ENCODE measurements around the gene HDHD3. TPM values are rescaled to one million over a fixed set of nuclear protein-coding genes. Genes with fewer than 3 reads are reported as not detected.
"Not testable (repeated sequence)": the region's sequence is repeated elsewhere in the genome, so short reads cannot be mapped to it uniquely, and the experiment has no call there.

The HDHD3 gene
- 73.3 and 78.1 TPM in 2 replicates for total RNA-seq (2014; rRNA removed; shearing (Covaris generic))

DNA sequence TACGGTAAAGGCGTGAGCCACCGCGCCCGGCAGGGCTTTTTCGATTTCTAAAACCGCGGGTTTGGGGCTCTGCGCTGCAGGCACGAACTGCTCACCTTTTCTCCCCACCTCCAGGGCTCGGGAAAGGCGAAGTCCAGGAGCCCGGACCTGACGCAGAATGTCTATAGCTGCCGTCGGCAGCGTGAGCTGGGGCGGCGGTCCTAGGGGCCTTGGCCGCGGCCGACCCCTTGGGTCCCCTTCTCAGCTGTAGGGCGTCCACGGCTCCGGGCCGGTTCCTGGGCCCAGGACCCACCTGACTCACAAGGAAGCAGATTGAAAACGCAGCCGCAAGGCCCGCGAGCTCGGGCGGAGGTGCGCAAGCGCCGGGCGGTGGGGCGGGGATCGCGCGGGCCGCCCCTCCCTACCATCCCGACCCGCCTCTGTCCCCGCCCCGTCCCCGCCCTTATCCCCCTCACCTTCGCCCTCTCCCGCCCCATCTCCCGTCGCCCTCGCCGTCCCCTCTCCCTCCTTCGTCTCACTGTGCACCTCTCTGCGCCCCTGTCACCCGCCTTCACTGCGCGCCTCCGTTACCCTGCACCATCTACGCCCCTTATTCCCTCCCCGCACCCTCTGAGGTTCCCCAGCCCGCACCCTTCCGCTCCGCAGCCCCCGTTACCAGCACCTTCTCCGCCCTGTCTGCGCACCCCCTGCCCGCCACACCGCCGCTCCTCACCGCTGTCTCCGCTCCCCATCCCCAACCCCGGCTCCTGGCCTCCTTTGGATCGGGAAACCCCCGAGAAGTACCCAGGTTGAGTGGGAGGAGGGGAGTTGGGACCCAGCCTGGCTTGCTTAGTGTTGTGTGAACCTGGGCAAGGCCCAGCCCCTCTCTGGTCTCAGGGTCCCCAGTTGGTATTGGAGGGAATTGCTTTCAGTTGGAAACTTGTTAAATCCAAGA, at the start of gene HDHD3:
Gene HDHD3, minus strand, starts transcription at position 353 of the 934 bp plus-strand sequence. CDS start 2,632 bp downstream, outside the sequence.
- peak; percentile 81 for DNase-seq (ENCODE audit: low spot score)

GRCh38 chr9:113425072-113425471, 48.3 kb upstream of the HDHD3 start:
- DNase-seq (ENCODE audit: low spot score): no peak

DNA sequence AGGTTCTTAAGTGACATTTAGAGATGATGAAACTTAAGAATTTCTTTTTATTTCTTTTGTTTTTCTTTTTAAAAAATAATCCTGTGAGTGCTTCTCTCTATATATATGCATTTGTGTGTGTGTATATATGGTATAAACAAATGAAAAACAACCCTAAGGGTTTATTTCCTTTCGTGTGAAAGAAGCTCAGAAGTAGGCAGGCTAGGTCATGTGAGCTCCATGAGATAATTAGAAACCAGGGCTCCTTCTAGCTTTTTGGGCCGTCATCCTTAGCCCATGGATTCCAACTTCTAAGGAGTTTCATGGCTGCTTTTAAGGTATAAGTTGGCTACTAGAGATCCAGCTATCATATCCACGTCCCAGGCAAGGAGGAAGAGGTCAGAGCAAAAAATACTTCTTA, 44.9 kb upstream of the HDHD3 start:
- DNase-seq (ENCODE audit: low spot score): no peak

DNA sequence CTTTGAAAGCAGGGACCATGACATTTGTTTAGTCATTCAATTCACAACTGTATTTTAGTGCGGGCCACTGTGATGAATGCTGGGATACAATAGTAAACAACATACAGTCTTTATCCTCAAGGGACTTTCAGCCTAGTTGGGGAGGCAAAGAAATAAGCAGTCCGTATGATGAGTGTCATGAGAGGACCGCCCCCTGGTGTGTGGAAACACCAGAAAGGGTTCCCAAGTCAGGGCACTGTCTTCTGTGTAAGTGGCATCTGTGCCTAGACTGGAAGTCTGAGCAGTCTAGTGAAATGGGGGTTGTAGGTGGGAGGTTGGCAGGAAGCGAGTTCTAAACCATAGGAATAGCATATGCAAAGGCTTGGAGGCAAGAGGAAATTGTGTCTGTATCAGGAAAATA, 40.6 kb upstream of the HDHD3 start:
- DNase-seq (ENCODE audit: low spot score): no peak

- no peak for DNase-seq (ENCODE audit: low spot score)
Measured at GRCh38 chr9:113416149-113416721, 39.4 kb upstream of the HDHD3 start.

- DNase-seq (ENCODE audit: low spot score): peak; percentile 95
Measured at GRCh38 chr9:113410207-113410864, 33.5 kb upstream of the HDHD3 start, which contains the start of the genes C9orf43 and POLE3. Gene C9orf43 (plus strand): TSS chr9:113410747. CDS start chr9:113413494, 2,747 bp downstream. Gene POLE3 (minus strand): TSS chr9:113410675. CDS start chr9:113410293, 382 bp downstream.

- DNase-seq (ENCODE audit: low spot score): no peak
Measured at GRCh38 chr9:113409883-113410206, 33.1 kb upstream of the HDHD3 start.

- peak; percentile 9 for DNase-seq (ENCODE audit: low spot score)
Measured at GRCh38 chr9:113409481-113409880, 32.7 kb upstream of the HDHD3 start.

GRCh38 chr9:113406873-113407511, 30.2 kb upstream of the HDHD3 start:
- DNase-seq (ENCODE audit: low spot score): peak; percentile 72

DNA sequence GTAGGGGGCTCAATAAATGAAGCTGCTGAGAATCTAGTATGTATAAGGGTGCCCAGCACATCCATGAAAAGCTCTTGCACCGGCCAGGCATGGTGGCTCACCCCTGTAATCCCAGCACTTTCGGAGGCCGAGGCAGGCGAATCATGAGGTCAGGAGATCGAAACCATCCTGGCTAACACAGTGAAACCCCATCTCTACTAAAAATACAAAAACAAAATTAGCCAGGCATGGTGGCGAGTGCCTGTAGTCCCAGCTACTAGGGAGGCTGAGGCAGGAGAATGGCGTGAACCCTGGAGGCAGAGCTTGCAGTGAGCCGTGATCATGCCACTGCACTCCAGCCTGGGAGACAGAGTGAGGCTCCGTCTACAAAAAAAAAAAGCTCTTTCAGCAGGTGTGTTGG, 29.6 kb upstream of the HDHD3 start:
- DNase-seq (ENCODE audit: low spot score): not testable (repeated sequence)

- no peak for DNase-seq (ENCODE audit: low spot score)
Measured at GRCh38 chr9:113403646-113404045, 26.9 kb upstream of the HDHD3 start.

GRCh38 chr9:113401027-113401792, 24.4 kb upstream of the HDHD3 start, which contains the start of gene ALAD:
Gene ALAD (minus strand): TSS chr9:113401284. CDS start chr9:113393559, 7,725 bp downstream.
- DNase-seq (ENCODE audit: low spot score): peak; percentile 98

- DNase-seq (ENCODE audit: low spot score): no peak
Measured at GRCh38 chr9:113399646-113400200, 22.9 kb upstream of the HDHD3 start.

DNA sequence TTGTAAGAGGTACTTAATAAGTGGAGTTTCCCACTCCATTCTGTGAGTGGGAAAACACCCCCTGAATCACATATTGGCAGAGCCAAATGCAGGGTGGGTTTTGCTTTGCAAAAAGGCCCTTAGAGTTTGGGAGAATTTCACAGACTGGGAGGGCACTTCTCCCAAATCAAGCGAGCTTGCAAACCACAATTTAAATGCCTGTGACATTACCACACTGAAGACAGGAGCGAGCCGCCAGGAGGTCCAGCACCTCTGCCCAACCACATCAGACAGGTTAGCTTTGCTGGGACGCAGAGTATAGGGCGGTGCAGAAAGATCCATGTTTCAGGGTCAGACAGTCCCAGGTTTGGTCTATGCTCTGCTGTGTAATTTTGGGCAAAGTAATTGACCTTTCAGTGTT, 22.0 kb upstream of the HDHD3 start:
- DNase-seq (ENCODE audit: low spot score): no peak

DNA sequence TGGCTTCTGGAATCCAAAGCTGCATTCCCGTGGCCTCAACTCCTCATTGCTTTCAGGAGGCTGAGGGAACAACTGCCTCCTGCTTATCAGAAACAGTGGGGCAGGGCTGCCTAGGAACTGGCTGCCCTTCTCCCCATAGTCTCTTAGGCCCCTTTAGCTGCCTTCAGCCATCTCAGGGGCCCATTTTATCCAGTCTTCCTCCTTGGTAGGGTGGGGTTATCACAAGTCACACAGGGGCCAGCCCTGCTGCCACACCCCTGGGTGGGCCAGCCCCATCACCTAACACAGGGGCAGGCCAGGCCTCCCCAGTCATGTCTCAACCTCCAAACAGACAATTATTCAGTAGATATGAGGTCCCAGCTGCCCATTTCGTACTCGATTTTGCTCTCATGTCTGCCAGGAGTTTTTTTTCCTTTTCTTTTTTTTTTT, 20.4 kb upstream of the HDHD3 start:
- DNase-seq (ENCODE audit: low spot score): no peak

GRCh38 chr9:113395000-113395861, 18.4 kb upstream of the HDHD3 start:
- no peak for DNase-seq (ENCODE audit: low spot score)

DNA sequence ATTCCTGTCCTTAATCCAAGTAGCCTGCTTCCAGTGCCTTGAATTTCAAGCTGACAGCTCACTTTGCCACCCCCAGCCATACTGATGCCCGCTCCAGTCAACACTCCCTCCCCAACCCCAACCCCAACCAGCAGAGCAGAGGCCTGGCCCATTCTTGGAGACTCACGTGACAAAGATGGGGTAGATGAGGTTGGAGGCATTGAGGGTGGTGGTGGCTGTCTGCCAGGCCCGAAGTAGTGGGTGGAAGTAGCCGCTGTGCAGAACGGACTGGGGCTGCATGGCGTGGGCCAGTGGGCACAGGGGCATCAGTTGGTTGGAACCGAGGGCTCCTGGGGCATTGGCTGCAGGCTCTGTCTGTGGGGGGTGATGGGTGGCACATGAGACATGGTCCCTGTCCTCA, 16.5 kb upstream of the HDHD3 start:
- no peak for DNase-seq (ENCODE audit: low spot score)

- no peak for DNase-seq (ENCODE audit: low spot score)
Measured at GRCh38 chr9:113391917-113392316, 15.1 kb upstream of the HDHD3 start.

GRCh38 chr9:113390192-113390960, 13.6 kb upstream of the HDHD3 start:
- DNase-seq (ENCODE audit: low spot score): no peak

Data from HT-29 (cell line).